ENCODE data around the gene LDB2.
"Not testable (repeated sequence)": the region's sequence is repeated elsewhere in the genome, so short reads cannot be mapped to it uniquely, and the experiment has no call there.

Gene LDB2

DNA sequence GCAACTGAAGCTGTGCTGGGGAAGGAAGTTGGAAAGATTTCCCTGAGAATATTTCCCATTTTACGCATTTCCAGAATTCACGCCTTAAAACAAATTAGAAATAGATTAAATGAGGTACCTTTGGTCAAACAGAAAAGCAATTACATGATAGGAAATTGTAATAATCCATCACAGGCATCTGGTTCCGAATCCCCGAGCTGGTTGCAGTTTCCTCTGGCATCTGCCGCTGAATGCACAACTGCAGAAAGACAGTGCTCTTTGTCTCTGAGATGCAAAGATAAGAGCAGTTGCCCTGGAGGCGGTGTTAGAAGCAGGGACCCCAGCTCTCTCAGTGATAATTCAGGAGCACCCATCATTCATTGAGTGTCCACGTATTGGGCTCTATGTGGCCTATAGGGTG is 224.4 kb downstream of the LDB2 start:
- DNase-seq: no peak

DNA sequence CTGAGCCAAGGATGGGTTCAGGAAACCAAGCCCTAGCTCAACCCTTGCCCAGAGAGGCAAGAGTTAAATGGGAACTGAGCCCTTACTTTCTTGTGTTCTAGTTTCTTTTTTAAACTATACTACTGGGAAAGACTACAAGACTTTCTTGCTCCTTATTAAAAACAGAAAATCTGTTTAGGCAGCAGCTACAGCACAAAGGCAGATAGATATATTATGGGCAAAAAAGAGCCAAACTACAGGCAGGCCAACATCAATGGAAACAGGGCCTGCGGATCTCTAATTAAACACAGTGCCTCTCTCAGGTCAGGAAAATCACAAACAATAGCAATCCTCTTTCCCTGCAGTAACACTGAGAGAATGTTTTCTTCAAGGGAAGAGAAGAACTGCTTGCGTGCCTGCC is 226.0 kb downstream of the LDB2 start:
- DNase-seq: no peak

DNA sequence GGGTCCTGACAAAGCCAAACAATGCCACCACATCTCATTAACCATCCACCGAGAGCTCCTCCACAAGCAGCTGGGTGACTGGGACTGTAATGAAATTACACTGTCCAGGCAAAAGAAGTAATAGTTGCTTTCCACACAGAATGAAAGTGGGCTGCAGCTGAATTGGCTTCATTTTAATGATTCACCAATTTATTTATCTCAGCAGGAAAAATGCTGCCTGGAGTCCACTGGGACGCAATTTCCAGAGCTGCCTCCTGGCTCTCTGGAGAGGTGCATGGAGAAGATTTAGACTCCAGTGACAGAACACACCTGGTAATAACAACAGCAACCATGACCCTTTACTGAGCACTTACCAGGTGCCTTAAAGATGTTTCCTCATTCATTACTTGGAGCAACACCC is 226.7 kb downstream of the LDB2 start:
- no peak for DNase-seq

DNA sequence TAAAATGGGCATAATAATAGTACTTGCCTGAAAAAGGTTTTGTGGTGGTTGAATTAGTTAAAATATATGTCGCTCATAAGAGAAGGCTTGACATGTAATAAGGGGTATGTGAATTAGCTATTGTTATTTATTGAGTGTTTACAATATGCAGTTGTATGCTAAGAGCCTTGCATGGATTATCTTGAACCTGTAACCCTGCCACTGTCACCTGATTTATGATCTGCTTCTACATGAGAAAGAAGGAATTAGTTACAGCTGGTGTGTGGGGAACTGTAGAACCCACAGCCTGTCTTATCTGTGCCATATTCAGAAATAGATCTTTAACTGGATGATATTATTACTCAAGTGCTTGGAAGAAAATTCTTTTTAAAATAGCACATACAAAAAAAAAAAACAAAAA is 227.7 kb downstream of the LDB2 start:
- no peak for DNase-seq

DNA sequence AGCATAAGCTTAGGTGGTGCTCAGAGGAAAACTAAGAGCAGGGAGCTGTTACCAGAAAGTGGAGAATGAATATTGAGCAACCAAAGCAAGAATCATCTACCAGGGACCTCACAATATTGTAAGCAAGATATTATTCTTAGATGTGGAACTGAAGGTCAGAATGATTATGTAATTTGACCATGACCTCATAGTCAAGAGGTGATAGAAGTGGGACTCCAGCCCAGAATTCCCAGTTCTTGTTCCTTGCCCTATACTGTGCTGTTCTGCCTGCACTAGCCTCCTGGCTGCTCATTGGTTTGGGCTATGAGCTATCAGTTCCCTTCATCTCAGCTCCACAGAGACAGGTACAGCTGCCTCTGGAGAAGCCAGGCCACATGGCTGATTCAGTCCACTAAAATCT is 229.4 kb downstream of the LDB2 start:
- no peak for DNase-seq

DNA sequence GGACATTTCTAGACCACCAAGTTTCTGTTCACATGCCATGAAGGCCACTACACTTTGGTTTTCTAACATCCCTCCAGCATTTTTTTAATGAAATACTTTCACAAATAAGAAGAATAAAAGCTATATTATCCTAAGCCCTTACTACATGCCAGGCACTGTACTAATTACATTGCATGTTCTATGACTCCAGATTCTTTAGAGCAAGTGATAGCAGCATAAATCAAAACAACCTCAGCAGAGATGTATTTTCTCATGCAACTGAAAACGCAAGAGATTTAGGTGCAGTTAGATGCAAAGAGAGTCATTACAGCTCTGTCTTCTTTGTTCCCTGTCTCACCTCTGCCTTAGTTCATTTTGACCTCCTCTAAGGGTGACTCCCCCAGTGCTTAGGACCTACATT is 230.0 kb downstream of the LDB2 start:
- DNase-seq: no peak

DNA sequence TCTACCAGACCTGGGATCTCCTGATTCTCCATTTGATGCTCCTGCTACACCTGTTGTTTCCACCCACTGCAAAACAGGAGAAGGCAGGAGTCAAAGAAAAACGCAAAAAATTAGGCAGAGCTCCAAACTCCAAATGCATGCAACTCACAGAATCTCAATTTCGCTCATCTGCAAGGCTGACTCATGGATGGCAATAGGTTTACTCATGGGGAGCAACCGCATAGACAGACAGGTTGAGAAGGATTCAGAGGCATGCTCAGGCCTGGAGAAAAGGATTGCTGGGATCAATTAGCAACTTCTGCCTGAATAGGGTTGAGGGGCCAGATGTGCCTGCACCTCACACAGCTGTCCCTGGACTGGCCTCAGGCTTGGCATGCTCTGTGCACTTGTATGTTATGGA is 231.0 kb downstream of the LDB2 start:
- DNase-seq: no peak

DNA sequence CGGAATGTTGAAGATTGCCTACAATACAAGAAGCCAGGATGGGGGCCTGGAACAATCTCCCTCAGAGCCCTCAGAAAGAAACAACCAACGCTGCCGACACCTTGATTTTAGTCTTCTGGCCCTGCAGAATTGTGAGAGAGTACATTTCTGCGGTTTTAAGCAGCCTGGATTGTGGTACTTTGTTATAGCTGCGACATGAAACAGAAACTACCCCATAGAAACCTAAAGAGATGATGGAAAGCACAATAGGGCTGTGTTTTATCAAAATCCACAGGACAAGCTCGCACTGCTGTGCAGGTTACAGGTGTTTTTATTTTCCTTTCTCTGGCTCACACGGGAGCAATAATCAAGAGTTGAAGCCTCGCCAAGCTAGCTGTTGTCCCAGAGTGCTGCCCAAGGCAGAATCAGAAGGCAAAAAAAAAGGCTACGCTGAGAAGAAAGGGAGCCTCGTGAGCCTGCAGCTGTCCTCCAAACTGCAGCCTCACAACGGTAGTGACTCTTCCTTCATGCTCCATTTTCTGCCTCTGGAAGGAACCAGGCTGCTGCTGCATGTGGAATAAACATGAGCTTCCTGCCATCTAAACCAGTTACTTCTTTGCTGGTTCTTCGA is 232.4 kb downstream of the LDB2 start:
- DNase-seq: no peak

DNA sequence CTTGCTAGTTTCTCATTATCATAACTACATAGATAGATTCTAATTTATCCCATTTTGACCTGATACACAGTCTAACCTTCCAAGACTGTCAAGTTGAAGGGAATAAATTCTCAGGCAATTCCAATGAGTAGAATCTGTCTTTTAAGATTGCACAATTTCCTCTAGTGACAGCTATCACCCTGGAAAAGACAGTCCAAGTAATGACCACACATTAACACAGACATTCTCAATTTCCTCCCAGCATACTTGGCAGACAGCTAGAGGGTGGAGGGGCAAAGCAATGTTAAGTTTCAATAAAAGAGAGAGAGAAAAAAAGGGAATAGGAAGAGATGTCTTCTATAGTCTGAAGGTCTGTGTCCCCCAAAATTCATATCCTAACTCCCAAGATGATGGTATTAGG is 234.7 kb downstream of the LDB2 start:
- no peak for DNase-seq

DNA sequence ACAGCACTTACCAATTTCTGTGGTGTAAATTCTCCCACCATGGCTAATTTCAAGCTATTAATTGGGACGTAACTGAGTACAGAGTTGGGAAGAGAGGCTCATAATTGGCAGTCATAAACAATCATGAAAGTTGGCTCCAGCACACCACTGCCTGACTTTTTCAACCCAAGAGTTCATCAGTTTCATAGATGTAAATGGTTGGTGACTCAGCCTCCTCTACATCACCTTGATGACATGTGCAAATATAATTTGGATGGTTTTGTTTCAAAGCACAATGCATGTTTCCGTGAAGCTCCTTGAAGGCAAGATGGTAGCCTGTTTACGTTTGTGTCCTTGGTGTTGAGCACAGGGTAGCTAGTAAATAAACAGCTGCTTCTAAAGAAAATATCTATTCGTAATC is 235.1 kb downstream of the LDB2 start:
- no peak for DNase-seq

DNA sequence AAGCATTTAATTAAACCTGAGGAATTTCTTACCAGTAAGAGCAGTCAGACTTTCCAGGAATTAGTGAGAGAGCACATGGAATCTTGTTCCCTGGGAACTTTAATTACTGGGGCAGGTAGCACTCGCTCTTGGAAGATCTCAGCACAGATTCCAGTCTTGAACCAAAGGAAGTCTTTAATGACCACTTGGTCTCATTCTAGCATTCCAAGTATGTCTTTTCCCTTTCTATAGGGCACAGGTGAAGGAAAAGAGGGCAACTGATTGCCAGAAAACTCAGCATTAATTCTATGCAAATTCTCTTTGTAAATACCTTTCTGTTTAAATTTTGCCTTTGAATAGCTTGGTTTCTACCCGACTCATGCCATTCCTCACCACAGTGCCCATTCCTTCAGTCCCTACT is 236.6 kb downstream of the LDB2 start:
- DNase-seq: no peak

DNA sequence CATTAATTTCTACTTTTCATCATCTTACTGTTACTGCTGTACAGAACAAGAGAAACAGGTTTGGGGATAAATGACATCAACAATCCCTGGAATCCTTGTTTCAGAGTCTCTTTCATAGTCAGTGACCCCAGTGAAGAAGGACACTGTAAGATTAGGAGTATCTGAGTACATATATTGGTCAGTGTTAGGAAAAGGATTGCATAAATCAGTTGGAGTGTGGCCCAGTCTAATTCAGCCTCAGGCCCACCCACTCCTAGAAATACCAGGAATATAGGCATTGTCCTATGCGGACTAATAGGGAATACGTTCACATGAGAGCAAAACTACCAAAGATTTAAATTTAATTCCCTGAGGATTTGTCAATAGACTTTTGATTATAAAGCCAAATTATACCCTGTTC is 237.8 kb downstream of the LDB2 start:
- DNase-seq: no peak

DNA sequence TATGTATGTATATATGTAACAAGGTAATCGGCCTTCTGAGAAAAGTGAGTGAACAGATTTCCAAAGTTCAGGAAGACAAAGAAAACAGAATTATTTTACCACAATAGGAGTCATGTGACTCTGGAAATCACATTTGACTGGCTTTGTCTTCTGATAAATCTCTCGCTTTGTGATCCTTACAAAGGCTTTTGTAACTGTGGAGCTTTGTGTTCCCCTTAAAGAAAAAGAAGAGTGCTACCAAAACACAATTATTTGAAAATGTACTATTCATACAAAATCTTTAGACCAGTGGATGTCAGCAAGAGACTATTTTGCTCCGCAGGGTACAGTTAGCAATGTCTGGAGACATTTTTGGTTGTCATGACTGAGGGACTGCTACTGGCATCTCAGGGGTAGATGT is 238.8 kb downstream of the LDB2 start:
- DNase-seq: no peak

DNA sequence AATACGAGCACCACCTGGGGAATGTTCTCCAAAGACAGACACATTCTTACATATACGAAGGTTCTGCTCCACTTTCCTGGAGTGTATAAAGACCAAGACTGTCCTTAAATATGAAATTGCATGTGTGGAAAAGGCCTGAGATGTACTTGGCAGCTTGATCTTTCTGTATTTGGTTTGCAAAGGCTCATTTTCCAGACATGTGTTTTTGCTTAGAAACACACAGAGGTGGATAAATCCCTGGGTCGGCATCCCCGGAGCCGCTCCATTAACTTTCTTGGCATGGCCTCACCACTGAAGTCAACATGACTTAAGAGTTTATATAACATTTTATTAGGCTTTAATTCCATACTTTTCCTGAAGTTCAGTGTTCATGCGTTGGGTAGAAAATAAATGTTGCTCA is 239.4 kb downstream of the LDB2 start:
- no peak for DNase-seq

DNA sequence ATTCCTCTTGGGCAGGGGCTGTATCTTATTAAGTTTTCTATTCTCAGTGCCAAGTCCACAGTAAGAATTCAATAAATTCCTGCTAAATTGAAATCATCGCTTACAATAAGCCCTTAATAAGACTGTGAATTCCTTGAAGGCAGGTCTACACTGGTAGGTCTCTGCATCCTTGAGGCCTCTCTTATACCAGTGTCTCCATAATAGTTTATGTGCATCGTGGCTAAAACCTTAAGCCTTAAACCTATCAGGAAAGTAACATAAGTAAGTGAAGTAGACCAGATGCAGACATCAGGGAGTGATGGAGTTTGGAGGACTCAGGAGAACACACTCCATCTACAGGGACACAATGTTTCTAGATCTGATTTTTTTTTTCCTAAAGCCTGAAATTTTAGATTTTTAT is 240.3 kb downstream of the LDB2 start:
- no peak for DNase-seq

DNA sequence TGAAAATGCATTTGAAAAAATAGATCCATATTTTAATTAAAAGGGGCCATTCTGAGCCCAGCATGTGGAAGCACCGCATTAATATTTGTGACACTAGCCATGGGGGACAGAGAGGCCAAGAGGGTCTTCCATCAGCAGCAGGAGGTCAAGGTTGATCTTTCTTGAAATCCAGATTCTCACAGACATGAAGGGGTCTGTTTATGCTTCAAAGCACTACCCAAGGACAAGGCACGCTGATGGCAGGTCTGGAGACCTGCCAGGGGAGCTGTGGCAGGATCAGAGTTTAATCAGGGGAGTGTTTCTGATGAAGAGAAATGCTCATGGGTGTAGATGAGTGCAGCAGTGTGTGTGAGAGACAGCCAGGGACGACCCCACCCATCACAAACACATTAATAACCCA is 243.3 kb downstream of the LDB2 start:
- no peak for DNase-seq

DNA sequence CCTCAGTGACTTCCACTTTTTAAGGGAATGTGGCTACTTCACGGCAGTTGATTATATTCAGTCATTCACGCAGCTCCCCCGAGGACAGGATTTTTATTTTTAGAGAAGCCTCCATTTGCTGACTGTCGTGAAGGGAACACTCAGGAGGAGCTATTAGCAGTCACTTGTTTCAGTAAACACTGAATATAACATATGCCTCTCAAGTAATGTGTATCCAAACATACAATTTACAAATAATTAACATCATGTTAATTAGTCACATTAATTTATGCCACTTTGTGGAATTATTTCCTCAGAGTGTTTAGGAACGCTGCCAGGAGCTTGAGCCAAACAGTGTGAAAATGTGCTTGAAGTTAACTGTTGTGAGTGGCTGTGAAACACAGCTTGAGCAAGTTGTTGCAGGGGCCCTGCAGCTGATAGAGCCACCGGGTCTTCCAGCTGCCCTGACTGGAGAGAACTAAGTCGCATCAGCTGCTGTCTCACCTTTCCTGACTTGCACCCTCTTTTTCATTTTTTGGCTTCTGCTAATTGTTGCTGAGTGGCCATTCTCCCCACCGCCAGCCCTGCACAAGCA is 245.6 kb downstream of the LDB2 start:
- DNase-seq: no peak

DNA sequence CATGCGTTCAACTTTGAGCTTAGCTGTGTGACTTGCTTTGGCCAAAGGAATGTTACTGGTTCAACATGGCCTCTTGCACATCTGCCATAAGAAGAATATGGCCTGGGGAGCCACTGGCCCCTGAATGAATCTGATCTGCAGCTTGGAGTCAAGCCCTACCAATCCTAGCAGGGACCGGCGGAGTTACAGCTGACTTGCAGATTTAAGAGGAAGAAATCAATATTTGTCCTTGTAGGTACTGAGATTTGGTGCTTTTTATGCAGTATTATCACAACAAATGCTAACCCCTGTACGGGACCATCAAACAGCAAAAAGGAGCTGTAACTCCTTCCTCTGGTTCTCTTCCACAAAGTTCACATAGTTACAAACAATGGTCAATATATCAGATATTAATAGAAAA is 252.0 kb downstream of the LDB2 start:
- no peak for DNase-seq

DNA sequence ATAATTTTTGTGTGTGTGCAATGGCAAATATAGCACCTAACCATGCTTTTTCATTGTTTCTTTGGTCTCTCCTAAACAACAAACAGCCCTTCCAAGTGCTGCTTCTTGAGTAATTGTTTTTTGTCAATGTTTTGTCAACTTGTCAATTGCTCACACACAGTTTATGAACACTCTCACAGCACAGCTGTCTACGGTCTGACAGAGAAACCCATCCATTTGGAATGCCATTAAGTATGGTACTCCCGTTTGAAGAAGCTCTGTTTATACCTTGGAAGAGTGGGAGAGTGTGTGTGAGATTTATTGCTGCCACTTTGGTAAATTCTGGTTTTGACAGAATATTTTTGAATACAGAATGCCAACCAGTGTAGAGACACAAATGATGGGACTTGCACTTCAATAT is 254.6 kb downstream of the LDB2 start:
- DNase-seq: no peak

DNA sequence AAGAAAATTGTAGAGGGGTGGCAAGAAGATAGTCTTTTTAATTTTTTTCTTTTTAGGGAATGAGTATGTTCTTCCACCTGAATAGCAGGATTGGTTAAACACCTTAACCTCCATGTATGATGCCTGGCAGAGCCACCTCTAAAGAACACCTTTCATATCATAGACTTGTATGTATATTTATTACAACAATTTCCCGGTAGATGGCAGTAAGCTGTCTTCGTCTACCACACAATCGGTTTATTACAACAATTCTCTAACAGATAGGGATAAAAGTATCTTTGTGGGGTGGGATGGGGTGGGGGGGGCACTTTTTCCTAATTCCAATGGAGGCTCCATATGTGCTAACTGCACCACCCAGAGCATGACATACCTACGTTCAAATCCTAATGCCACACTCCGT is 255.5 kb downstream of the LDB2 start:
- no peak for DNase-seq

DNA sequence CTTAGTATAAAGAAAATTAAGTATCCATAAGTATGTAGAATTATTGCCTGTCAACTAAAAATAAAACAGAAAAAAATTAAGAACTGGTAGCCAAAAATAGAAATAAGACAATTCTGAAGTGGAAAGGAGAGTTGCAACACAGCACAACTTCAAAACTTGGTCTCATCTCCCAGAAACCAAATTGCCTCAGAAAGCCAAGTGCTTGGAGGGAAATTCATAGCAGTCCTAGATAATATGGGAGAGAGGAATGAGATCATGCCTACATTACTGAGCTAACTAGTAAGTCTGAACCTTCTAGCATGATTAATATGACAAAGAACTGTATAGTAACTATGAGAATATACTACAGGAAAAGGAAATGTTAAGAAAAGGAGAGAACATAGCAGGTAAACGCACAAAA is 256.5 kb downstream of the LDB2 start:
- DNase-seq: no peak

DNA sequence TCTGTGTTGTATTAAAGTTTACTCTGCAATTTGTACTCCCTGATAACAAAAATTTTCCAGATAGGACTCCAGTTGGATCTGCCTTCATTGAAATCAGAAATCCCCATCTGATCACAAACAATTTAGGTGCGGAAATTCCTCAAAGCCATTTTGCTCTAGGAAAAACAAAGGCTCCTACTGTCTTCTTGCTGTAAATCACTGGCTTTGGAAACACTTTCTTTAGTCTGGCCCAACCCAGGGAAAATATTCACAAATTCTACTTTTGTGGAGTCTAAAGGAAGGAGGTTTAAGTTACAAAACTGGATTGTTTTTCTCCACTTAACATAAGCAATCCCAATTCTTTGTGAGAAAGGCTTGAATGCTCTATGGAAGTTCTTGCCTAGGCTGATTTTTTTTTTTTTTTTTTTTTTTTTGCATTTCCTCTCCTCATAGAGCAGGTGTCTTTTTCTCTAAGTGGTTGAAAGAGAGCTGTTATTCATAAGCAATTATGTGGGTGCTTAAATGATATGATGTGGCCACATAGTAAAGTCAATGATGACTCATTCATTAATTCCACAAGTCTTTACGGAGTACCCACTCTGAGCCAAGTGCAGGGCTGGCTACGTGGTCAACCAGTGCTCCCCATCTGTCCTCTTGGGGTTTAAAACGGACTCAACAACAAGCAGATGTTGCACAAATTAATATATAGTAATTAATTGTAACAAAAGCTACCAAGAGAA is 261.4 kb downstream of the LDB2 start:
- no peak for DNase-seq

DNA sequence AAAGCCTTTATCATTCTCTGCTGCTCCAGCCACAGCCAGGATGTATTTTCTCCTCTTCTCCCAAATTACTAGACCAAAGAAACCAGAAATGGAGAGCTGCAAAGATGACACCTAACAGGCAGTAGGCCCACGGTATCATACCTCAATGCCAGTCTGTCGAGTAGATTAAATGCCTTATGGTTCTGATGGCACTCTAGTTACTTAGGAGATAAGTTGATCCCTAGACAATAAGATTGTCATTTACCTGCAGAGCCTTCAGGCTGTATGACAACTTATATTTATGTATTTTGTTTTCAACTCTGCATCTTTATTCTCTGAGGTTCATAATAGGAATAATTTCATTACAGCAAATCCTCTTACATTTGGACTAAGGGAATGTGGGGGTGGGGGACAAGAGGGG is 262.1 kb downstream of the LDB2 start:
- DNase-seq: no peak

DNA sequence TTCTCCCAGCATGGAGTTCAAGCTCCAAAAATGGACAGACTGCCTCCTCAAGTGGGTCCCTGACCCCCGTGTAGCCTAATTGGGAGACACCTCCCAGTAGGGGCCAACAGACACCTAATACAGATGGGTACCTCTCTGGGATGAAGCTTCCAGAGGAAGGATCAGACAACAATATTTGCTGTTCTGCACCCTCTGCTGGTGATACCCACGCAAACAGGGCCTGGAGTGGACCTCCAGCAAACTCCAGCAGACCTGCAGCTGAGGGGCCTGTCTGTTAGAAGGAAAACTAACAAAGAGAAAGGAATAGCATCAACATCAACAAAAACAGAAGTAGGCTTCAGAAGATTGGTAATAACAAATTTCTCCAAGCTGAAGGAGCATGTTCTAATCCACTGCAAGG is 269.2 kb downstream of the LDB2 start:
- DNase-seq: not testable (repeated sequence)

DNA sequence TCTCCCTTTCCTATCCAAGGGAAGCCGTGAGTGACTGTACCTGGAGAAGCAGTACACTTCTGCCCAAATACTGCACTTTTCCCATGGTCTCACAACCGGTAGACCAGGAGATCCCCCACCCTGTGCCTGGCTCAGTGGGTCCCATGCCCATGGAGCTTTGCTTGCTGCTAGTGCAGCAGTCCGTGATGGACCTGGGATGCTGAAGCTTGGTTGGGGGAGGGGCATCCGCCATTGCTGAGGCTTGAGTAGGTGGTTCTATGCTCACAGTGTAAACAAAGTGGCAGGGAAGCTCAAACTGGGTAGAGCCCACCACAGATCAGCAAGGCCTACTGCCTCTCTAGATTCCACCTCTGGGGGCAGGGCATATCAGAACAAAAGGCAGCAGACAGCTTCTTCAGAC is 269.6 kb downstream of the LDB2 start:
- DNase-seq: not testable (repeated sequence)
